ENCODE results near the gene RNF114.

RNF114 gene

GRCh38 chr20:49913399-49914047 lies 22.7 kb upstream of the RNF114 start:
- peak overlapping the region; percentile 97; the same call in 1 of the 2 replicates for H3K4me2 ChIP-seq
- peaks cover 55% of the 10 kb centered on the region for H3K79me2 ChIP-seq (ENCODE audit: insufficient read depth, low read depth)
- no peaks in the 10 kb centered on the region; the same call in 1 of the 2 replicates for H3K36me3 ChIP-seq (ENCODE audit: insufficient read depth)
- H3K4me3 ChIP-seq (IDR thresholded peaks at IDR 0.05; ENCODE audit: insufficient read depth, low read depth, low read length), result no peak overlapping the region
- no peak overlapping the region for H3K9ac ChIP-seq
- peaks cover 28% of the 10 kb centered on the region for H3K4me1 ChIP-seq (ENCODE audit: low read depth, poor library complexity, severe bottlenecking)
- no peak for TF ChIP-seq CTCF (conservative IDR thresholded peaks at IDR 0.05; ENCODE audit: low read depth, low read length)
- no peaks in the 10 kb centered on the region; the same call in 1 of the 2 replicates for H4K20me1 ChIP-seq (ENCODE audit: insufficient read depth)
- H3K27ac ChIP-seq, result no peak overlapping the region; the same call in 1 of the 2 replicates
- no peak overlapping the region for H2AFZ ChIP-seq (ENCODE audit: low read depth)
- no peaks in the 10 kb centered on the region for H3K27me3 ChIP-seq (ENCODE audit: insufficient read depth, low read depth)

- no peaks in the 10 kb centered on the region; the same call in 1 of the 2 replicates for H4K20me1 ChIP-seq (ENCODE audit: insufficient read depth)
- H2AFZ ChIP-seq (ENCODE audit: low read depth), result peak overlapping the region; percentile 90
- TF ChIP-seq CTCF (conservative IDR thresholded peaks at IDR 0.05; ENCODE audit: low read depth, low read length), result no peak
- H3K27ac ChIP-seq, result peak overlapping the region; percentile 96
- peaks cover 55% of the 10 kb centered on the region for H3K79me2 ChIP-seq (ENCODE audit: insufficient read depth, low read depth)
- H3K4me1 ChIP-seq (ENCODE audit: low read depth, poor library complexity, severe bottlenecking), result peaks cover 31% of the 10 kb centered on the region
- peak overlapping the region; percentile 15 for H3K4me3 ChIP-seq (IDR thresholded peaks at IDR 0.05; ENCODE audit: insufficient read depth, low read depth, low read length)
- no peaks in the 10 kb centered on the region for H3K27me3 ChIP-seq (ENCODE audit: insufficient read depth, low read depth)
- H3K36me3 ChIP-seq (ENCODE audit: insufficient read depth), result no peaks in the 10 kb centered on the region; the same call in 1 of the 2 replicates
- H3K4me2 ChIP-seq, result peak overlapping the region; percentile 97
- peak overlapping the region; percentile 92 for H3K9ac ChIP-seq
These were observed 21.7 kb upstream of the RNF114 start for GRCh38 chr20:49914310-49915117.

GRCh38 chr20:49915118-49915379 lies 21.1 kb upstream of the RNF114 start:
- peaks cover 31% of the 10 kb centered on the region for H3K4me1 ChIP-seq (ENCODE audit: low read depth, poor library complexity, severe bottlenecking)
- H3K79me2 ChIP-seq (ENCODE audit: insufficient read depth, low read depth), result peaks cover 54% of the 10 kb centered on the region
- H3K27me3 ChIP-seq (ENCODE audit: insufficient read depth, low read depth), result no peaks in the 10 kb centered on the region
- no peaks in the 10 kb centered on the region; the same call in 1 of the 2 replicates for H4K20me1 ChIP-seq (ENCODE audit: insufficient read depth)
- H3K9ac ChIP-seq, result peak overlapping the region; percentile 92
- H3K36me3 ChIP-seq (ENCODE audit: insufficient read depth), result no peaks in the 10 kb centered on the region; the same call in 1 of the 2 replicates
- H2AFZ ChIP-seq (ENCODE audit: low read depth), result peak overlapping the region; percentile 90
- H3K27ac ChIP-seq, result peak overlapping the region; percentile 96
- H3K4me3 ChIP-seq (IDR thresholded peaks at IDR 0.05; ENCODE audit: insufficient read depth, low read depth, low read length), result peak overlapping the region; percentile 15
- no peak for TF ChIP-seq CTCF (conservative IDR thresholded peaks at IDR 0.05; ENCODE audit: low read depth, low read length)
- peak overlapping the region; percentile 97 for H3K4me2 ChIP-seq

GRCh38 chr20:49915380-49916145 lies 20.6 kb upstream of the RNF114 start, which contains the start of gene SPATA2:
TSS of gene SPATA2 (minus strand) at chr20:49915529. CDS start at chr20:49908490, 7,039 bp downstream.
- Histone ChIP-seq H3K4me3 (IDR thresholded peaks at IDR 0.05; ENCODE audit: insufficient read depth, low read depth, low read length) (peak within 1 kb of the TSS; percentile 15), H3K9ac (peak within 1 kb of the TSS; percentile 92), H3K36me3 (ENCODE audit: insufficient read depth) (no peaks in the 10 kb centered on the region), H2AFZ (ENCODE audit: low read depth) (peak within 1 kb of the TSS; percentile 90), H3K4me2 (peak within 1 kb of the TSS; percentile 97), H4K20me1 (ENCODE audit: insufficient read depth) (no peaks in the 10 kb centered on the region; the same call in 1 of the 2 replicates), H3K4me1 (ENCODE audit: low read depth, poor library complexity, severe bottlenecking) (peaks cover 31% of the 10 kb centered on the region), H3K79me2 (ENCODE audit: insufficient read depth, low read depth) (peaks cover 49% of the 10 kb centered on the region), H3K27ac (peak within 1 kb of the TSS; percentile 96), H3K27me3 (ENCODE audit: insufficient read depth, low read depth) (no peaks in the 10 kb centered on the region)
- TF ChIP-seq CTCF (conservative IDR thresholded peaks at IDR 0.05; ENCODE audit: low read depth, low read length), result no peak

Data from KMS-11 (cell line).